H1 (cell line): ENCODE results near the gene VSX1. TPM values are rescaled to one million over a fixed set of nuclear protein-coding genes. Genes with fewer than 3 reads are reported as not detected.

ENCODE experiments used
- CTCF ChIA-PET: fragments of 300-600 bp; sonication (Branson Sonifier 250); formaldehyde crosslinking; loops from one replicate; lab custom pipeline; 2021; ENCODE audit not compliant: partially characterized antibody; lab: Charles Lee
- POLR2A ChIA-PET: fragments of 300-600 bp; sonication (Branson Sonifier 250); formaldehyde crosslinking; loops from one replicate; lab custom pipeline; 2021; ENCODE audit warnings: inconsistent platforms; ENCODE audit not compliant: partially characterized antibody; lab: Charles Lee
- DNase-seq, 2 experiments: peaks; one replicate each; pipeline versions ENCODE4 v3.0.0 to v3.0.0-alpha.2; 2010 to 2022; ENCODE audit warnings: low spot score in 2 of 2, low read depth in 1 of 2, mixed read lengths in 1 of 2
- FAIRE-seq: peaks from 2 replicates; lab custom pipeline; 2011; peaks lifted over from hg19 to GRCh38; lab: Jason Lieb, UNC
- H2AFZ ChIP-seq: 2 replicates; pipeline ENCODE4 v1.8.1; 2012; ENCODE audit warnings: low read length, inconsistent platforms
- H2AK5ac ChIP-seq: 2 replicates; pipeline ENCODE4 v1.6.1; 2013; ENCODE audit warnings: low read depth, low read length
- H2BK120ac ChIP-seq: replicated peaks from 2 replicates; pipeline ENCODE3; 2013; ENCODE audit warnings: low read depth, low read length, inconsistent platforms
- H2BK12ac ChIP-seq: 2 replicates; pipeline ENCODE4 v1.6.1; 2013; ENCODE audit warnings: low read depth, low read length
- H2BK15ac ChIP-seq: 2 replicates; pipeline ENCODE4 v1.6.1; 2013; ENCODE audit warnings: low read length
- H2BK20ac ChIP-seq: 2 replicates; pipeline ENCODE4 v1.6.1; 2013; ENCODE audit warnings: low read length
- H2BK5ac ChIP-seq: 2 replicates; pipeline ENCODE4 v1.6.1; 2013; ENCODE audit warnings: low read depth, low read length
- H3K14ac ChIP-seq: 2 replicates; pipeline ENCODE4 v1.6.1; 2013; ENCODE audit warnings: inconsistent platforms; ENCODE audit not compliant: insufficient read length
- H3K18ac ChIP-seq: 2 replicates; pipeline ENCODE4 v1.6.1; 2013; ENCODE audit warnings: low read length; ENCODE audit errors: extremely low read depth
- H3K23ac ChIP-seq: 2 replicates; pipeline ENCODE4 v1.6.1; 2013; ENCODE audit warnings: inconsistent platforms; ENCODE audit not compliant: insufficient read length
- H3K23me2 ChIP-seq: 2 replicates; pipeline ENCODE4 v1.6.1; 2013; ENCODE audit warnings: low read depth, low read length
- H3K27ac ChIP-seq: 2 replicates; pipeline ENCODE4 v1.6.1; 2011; ENCODE audit warnings: low read depth, low read length, inconsistent platforms
- H3K27me3 ChIP-seq, 4 experiments: replicated peaks in 1 of 4; 1 replicate in 1 of 4; 2 replicates in 3 of 4; pipeline versions ENCODE4 v1.6.1 to v1.8.1; 2011 to 2013; ENCODE audit warnings: low read length in 3 of 4, mild to moderate bottlenecking in 3 of 4, inconsistent platforms in 2 of 4, mixed read lengths in 2 of 4, moderate library complexity in 1 of 4; ENCODE audit not compliant: control insufficient read depth in 3 of 4, insufficient read depth in 3 of 4; ENCODE audit errors: extremely low read depth in 1 of 4
- H3K36me3 ChIP-seq, 4 experiments: 2 replicates each; pipeline versions ENCODE4 v1.6.1 to v1.8.1; 2011 to 2013; ENCODE audit warnings: mild to moderate bottlenecking in 4 of 4, low read length in 3 of 4, moderate library complexity in 2 of 4, control low read depth in 1 of 4, inconsistent platforms in 1 of 4; ENCODE audit not compliant: insufficient read depth in 4 of 4, control insufficient read depth in 2 of 4
- H3K4ac ChIP-seq: replicated peaks from 2 replicates; pipeline ENCODE3; 2013; ENCODE audit warnings: low read length, low read depth, mixed read lengths, inconsistent platforms; ENCODE audit not compliant: insufficient read length
- H3K4me1 ChIP-seq, 4 experiments: replicated peaks in 1 of 4; 1 replicate in 1 of 4; 2 replicates in 3 of 4; pipeline versions ENCODE4 v1.6.1 to v1.8.1; 2011 to 2013; ENCODE audit warnings: low read length in 3 of 4, inconsistent platforms in 2 of 4, mixed read lengths in 1 of 4; ENCODE audit not compliant: insufficient read depth in 4 of 4, control insufficient read depth in 3 of 4
- H3K4me2 ChIP-seq, 2 experiments: 2 replicates each; pipeline versions ENCODE4 v1.6.1 to v1.8.1; 2011 to 2013; ENCODE audit warnings: low read depth in 2 of 2, low read length in 2 of 2, control low read depth in 1 of 2, inconsistent platforms in 1 of 2, mild to moderate bottlenecking in 1 of 2; ENCODE audit not compliant: insufficient read depth in 1 of 2
- H3K4me3 ChIP-seq, 4 experiments: fragments of 200-600, 300-600 bp in 1 of 4; sonication (generic), shearing (Covaris generic), sonication (Bioruptor Twin) in 1 of 4; 2 replicates each; pipeline versions ENCODE4 v1.5.1 to v1.8.1; 2011 to 2016; ENCODE audit warnings: low read length in 4 of 4, low read depth in 3 of 4, control low read depth in 2 of 4, inconsistent platforms in 2 of 4, mild to moderate bottlenecking in 2 of 4, mixed read lengths in 1 of 4, moderate library complexity in 1 of 4; ENCODE audit not compliant: insufficient read depth in 2 of 4; ENCODE audit errors: extremely low read depth in 1 of 4
- H3K56ac ChIP-seq: replicated peaks from 2 replicates; pipeline ENCODE3; 2013; ENCODE audit warnings: low read depth, mild to moderate bottlenecking, mixed read lengths, low read length, inconsistent platforms; ENCODE audit not compliant: insufficient read length
- H3K79me1 ChIP-seq: 2 replicates; pipeline ENCODE4 v1.6.1; 2013; ENCODE audit warnings: low read depth, low read length, control low read depth
- H3K79me2 ChIP-seq, 2 experiments: 2 replicates each; pipeline versions ENCODE4 v1.6.1 to v1.8.1; 2012 to 2013; ENCODE audit warnings: low read length in 2 of 2, mild to moderate bottlenecking in 2 of 2, inconsistent platforms in 1 of 2; ENCODE audit not compliant: insufficient read depth in 2 of 2, control insufficient read depth in 1 of 2
- H3K9ac ChIP-seq, 4 experiments: replicated peaks in 1 of 4; 1 replicate in 1 of 4; 2 replicates in 3 of 4; pipeline versions ENCODE4 v1.6.1 to v1.8.1; 2011 to 2013; ENCODE audit warnings: low read depth in 3 of 4, low read length in 3 of 4, control low read depth in 2 of 4, mild to moderate bottlenecking in 2 of 4, moderate library complexity in 2 of 4, inconsistent platforms in 1 of 4; ENCODE audit errors: extremely low read depth in 1 of 4
- H3K9me3 ChIP-seq, 2 experiments: 2 replicates each; pipeline versions ENCODE4 v1.6.1 to v1.8.1; 2012 to 2013; ENCODE audit warnings: mild to moderate bottlenecking in 2 of 2, moderate library complexity in 2 of 2, control low read depth in 1 of 2, inconsistent platforms in 1 of 2, low read depth in 1 of 2, low read length in 1 of 2, mixed read lengths in 1 of 2; ENCODE audit not compliant: insufficient read depth in 2 of 2
- H4K20me1 ChIP-seq, 2 experiments: replicated peaks in 1 of 2; 2 replicates each; pipeline versions ENCODE3 to v1.8.1; 2011 to 2013; ENCODE audit warnings: inconsistent platforms in 2 of 2, low read length in 2 of 2, mild to moderate bottlenecking in 1 of 2; ENCODE audit not compliant: insufficient read depth in 2 of 2, control insufficient read depth in 1 of 2
- H4K5ac ChIP-seq: 2 replicates; pipeline ENCODE4 v1.6.1; 2013; ENCODE audit warnings: low read length, low read depth, mixed read lengths, inconsistent platforms; ENCODE audit not compliant: insufficient read length
- H4K8ac ChIP-seq: 2 replicates; pipeline ENCODE4 v1.8.0; 2013; ENCODE audit warnings: mild to moderate bottlenecking, moderate library complexity, low read length, inconsistent platforms; ENCODE audit not compliant: insufficient read depth; ENCODE audit errors: extremely low read depth
- H4K91ac ChIP-seq: replicated peaks from 2 replicates; pipeline ENCODE3; 2013; ENCODE audit warnings: low read length, mixed read lengths, inconsistent platforms; ENCODE audit not compliant: insufficient read length
- BRCA1 ChIP-seq: IDR thresholded peaks from 2 replicates; pipeline ENCODE4 v1.6.1; 2012; ENCODE audit warnings: low read depth, low read length, improper control_type of control experiment
- CTBP2 ChIP-seq: IDR thresholded peaks from 2 replicates; pipeline ENCODE4 v1.7.0; 2011; ENCODE audit warnings: borderline replicate concordance, mild to moderate bottlenecking, moderate library complexity, mixed read lengths, low read length; ENCODE audit not compliant: insufficient read depth, insufficient read length
- FOSL1 ChIP-seq: IDR thresholded peaks from 2 replicates; pipeline ENCODE4 v1.6.1; 2011; ENCODE audit warnings: mild to moderate bottlenecking, low read depth, low read length, moderate library complexity; ENCODE audit not compliant: insufficient read depth
- GTF2F1 ChIP-seq: IDR thresholded peaks from 2 replicates; pipeline ENCODE4 v1.6.1; 2012; ENCODE audit warnings: low read depth, low read length, improper control_type of control experiment, borderline replicate concordance
- NANOG ChIP-seq: IDR thresholded peaks from 2 replicates; pipeline ENCODE4 v1.6.1; 2011; ENCODE audit warnings: low read length, low read depth, mild to moderate bottlenecking, inconsistent platforms; ENCODE audit not compliant: insufficient read depth, poor library complexity, severe bottlenecking
- POU5F1 ChIP-seq: IDR thresholded peaks from 2 replicates; pipeline ENCODE4 v1.6.1; 2011; ENCODE audit warnings: low read depth, mild to moderate bottlenecking, low read length, moderate library complexity
- RXRA ChIP-seq: IDR thresholded peaks from 2 replicates; pipeline ENCODE4 v1.6.1; 2011; ENCODE audit warnings: low read depth, mild to moderate bottlenecking, low read length, moderate library complexity; ENCODE audit not compliant: insufficient read depth
- SIN3A ChIP-seq, 2 experiments: IDR thresholded peaks in 1 of 2; conservative IDR thresholded peaks in 1 of 2; 2 replicates each; pipeline ENCODE4 v1.6.1; 2011 to 2012; ENCODE audit warnings: low read length in 2 of 2, improper control_type of control experiment in 1 of 2, low read depth in 1 of 2, mild to moderate bottlenecking in 1 of 2
- SP4 ChIP-seq: IDR thresholded peaks from 2 replicates; pipeline ENCODE4 v1.6.1; 2012; ENCODE audit warnings: low read length, inconsistent platforms
- TAF7 ChIP-seq: optimal IDR thresholded peaks from 2 replicates; pipeline ENCODE3; 2011; ENCODE audit warnings: low read depth, mild to moderate bottlenecking, inconsistent platforms, low read length, moderate library complexity, borderline replicate concordance
- TBP ChIP-seq: IDR thresholded peaks from 2 replicates; pipeline ENCODE4 v1.6.1; 2011; ENCODE audit warnings: low read depth, low read length, improper control_type of control experiment
- WGBS, 2 experiments: shearing (Covaris generic) in 1 of 2; methylation state at CpG; one replicate each; pipeline versions ENCODE4 v1.1.6 to v1.1.7; 2013 to 2015; ENCODE audit warnings: low lambda C conversion rate in 2 of 2, mixed read lengths in 2 of 2, inconsistent platforms in 1 of 2, low coverage in 1 of 2, missing lambda C conversion rate in 1 of 2; ENCODE audit not compliant: insufficient replicate concordance in 2 of 2, insufficient coverage in 1 of 2, insufficient read length in 1 of 2; ENCODE audit errors: extremely low coverage in 1 of 2, missing lambda C conversion rate in 1 of 2; 5-methylcytosine and 5-hydroxymethylcytosine counted together
- polyA plus RNA-seq, 7 experiments: library from polyadenylated mRNA; depleted of rRNA in 3 of 7; stranded (reverse) in 5 of 7; unstranded in 2 of 7; fragments of >200 nt in 5 of 7; fragments of 200-250 nt in 2 of 7; gene quantifications; 1 replicate in 5 of 7; 2 replicates in 1 of 7; 4 replicates in 1 of 7; pipeline versions ENCODE4 v1.2.1 to v1.2.3, GENCODE V29; 2011 to 2013; ENCODE audit warnings: missing spikeins in 2 of 7, mixed read lengths in 2 of 7
- total RNA-seq: library from RNA; stranded (reverse); fragmentation: NEBNext Ultra II Directional; extraction: Animal tissue kit (Norgen Biotek cat#: 25700); gene quantifications from 2 replicates; pipeline ENCODE4 v1.2.1, GENCODE V29; 2021

VSX1 gene
- total and polyA plus RNA-seq, 2 of the 8 experiments (the other 6 are each of a cell fraction or from before 2014, with no cell fraction given): 0.14 TPM; not detected in 1

DNA sequence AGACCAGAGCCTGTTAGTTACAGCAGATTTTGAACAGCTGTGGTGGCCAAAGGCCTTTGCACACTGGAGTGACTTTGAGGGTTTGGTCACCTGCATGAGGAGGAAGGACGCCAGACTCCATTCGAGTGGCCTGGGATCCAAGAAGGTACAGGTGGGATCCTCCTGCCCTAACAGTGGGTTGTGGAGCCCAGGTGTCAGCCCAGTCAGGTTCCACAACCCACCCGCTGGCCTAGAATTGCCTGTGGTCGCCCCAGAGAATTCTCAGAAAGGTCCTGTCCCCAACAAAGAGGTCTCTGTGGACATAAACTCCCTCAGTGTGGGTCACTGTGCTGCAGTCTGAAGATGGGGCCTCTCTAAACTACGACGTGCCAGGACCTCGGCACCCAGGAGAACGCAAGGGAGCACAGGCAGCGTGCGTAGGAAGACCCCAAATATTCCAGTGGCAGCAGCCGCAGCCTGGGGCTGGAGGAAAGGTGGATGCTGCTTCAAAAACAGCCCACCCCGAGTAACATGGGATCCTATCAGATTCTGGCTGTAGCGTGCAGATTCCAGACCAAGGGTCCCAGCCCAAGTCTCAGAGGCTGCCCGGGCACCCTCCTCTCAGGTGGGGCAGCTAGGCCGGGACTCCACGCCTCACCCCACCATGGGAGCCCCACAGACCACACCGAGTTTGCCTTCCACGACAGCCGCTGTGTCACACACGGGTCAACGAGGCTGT, 40.0 kb downstream of the VSX1 start:
- H3K18ac ChIP-seq: no peak overlapping the region
- H3K9ac ChIP-seq: no peak overlapping the region
- H3K79me1 ChIP-seq: no peaks in the 10 kb centered on the region
- no peak overlapping the region for H2BK5ac ChIP-seq
- H3K23me2 ChIP-seq: no peaks in the 10 kb centered on the region
- H3K14ac ChIP-seq: no peak overlapping the region
- no peak overlapping the region for H2BK20ac ChIP-seq
- no peak overlapping the region for H2BK12ac ChIP-seq
- 92% methylated on average over 21 of the region's 21 CpGs; no CpG with 5 or more reads in 1 of the 2 experiments for WGBS, 2 experiments
- H4K91ac ChIP-seq: no peak overlapping the region
- H3K4me1 ChIP-seq: no peaks in the 10 kb centered on the region; a peak in 1 of 7 replicates
- H3K23ac ChIP-seq: no peak overlapping the region
- no peaks in the 10 kb centered on the region for H3K9me3 ChIP-seq
- no peak overlapping the region for H3K27ac ChIP-seq
- DNase-seq: no peak
- no peak overlapping the region for H3K4ac ChIP-seq
- H3K4me3 ChIP-seq: no peak overlapping the region
- no peak overlapping the region for H3K56ac ChIP-seq
- H2AK5ac ChIP-seq: no peak overlapping the region
- no peak for FAIRE-seq
- H3K4me2 ChIP-seq: no peak overlapping the region
- H2BK15ac ChIP-seq: no peak overlapping the region
- H3K79me2 ChIP-seq: no peaks in the 10 kb centered on the region
- H4K8ac ChIP-seq: no peak overlapping the region
- TF ChIP-seq RXRA (no peak), GTF2F1 (no peak), FOSL1 (no peak), TBP (no peak), TAF7 (no peak), SIN3A (conservative IDR thresholded peaks at IDR 0.05 in 1 of 2, IDR thresholded peaks at IDR 0.05 in 1 of 2; ENCODE audit: low read depth in 1 of 2, low read length in 2 of 2) (no peak), BRCA1 (no peak), CTBP2 (no peak), SP4 (no peak), NANOG (no peak), POU5F1 (no peak)
- no peak overlapping the region for H2BK120ac ChIP-seq
- H3K27me3 ChIP-seq: no peaks in the 10 kb centered on the region; a peak in 1 of 7 replicates
- H3K36me3 ChIP-seq: no peaks in the 10 kb centered on the region
- H4K20me1 ChIP-seq: no peaks in the 10 kb centered on the region
- no peak overlapping the region for H2AFZ ChIP-seq
- ChIA-PET POLR2A (no interaction called here), CTCF (no interaction called here)
- no peak overlapping the region for H4K5ac ChIP-seq
